ENCODE results near the gene CENATAC.

- TF ChIP-seq CTCF (IDR thresholded peaks at IDR 0.05; ENCODE audit: low read depth, low read length) (no peak), EZH2phosphoT487 (IDR thresholded peaks at IDR 0.05; ENCODE audit: low read depth) (no peak)
These were observed 23.7 kb downstream of the CENATAC start for GRCh38 chr11:119021631-119022030.

All from OCI-LY3 (cell line).